Mesenchymal stem cell (in vitro differentiated cells and primary cell): ENCODE results near the gene DHX8.

Experiments used
- DNase-seq: peaks from one replicate; pipeline ENCODE4 v3.0.0-alpha.2; 2013
- H2AFZ ChIP-seq: one replicate; pipeline ENCODE4 v1.6.1; 2013; ENCODE audit warnings: low read depth, mild to moderate bottlenecking, control low read depth, inconsistent platforms, low read length, moderate library complexity
- H2AK5ac ChIP-seq: 2 replicates; pipeline ENCODE4 v1.6.1; 2013; ENCODE audit warnings: low read length, moderate library complexity, mild to moderate bottlenecking, inconsistent platforms; ENCODE audit not compliant: severe bottlenecking
- H2BK120ac ChIP-seq: one replicate; pipeline ENCODE4 v1.6.1; 2013; ENCODE audit warnings: low read depth, mild to moderate bottlenecking, inconsistent platforms, low read length, moderate library complexity
- H2BK12ac ChIP-seq, 2 experiments: one replicate each; pipeline ENCODE4 v1.6.1; 2013; ENCODE audit warnings: inconsistent platforms in 2 of 2, low read length in 2 of 2, mild to moderate bottlenecking in 2 of 2, moderate library complexity in 2 of 2, control low read depth in 1 of 2
- H2BK15ac ChIP-seq: one replicate; pipeline ENCODE4 v1.6.1; 2013; ENCODE audit warnings: mild to moderate bottlenecking, low read depth, inconsistent platforms; ENCODE audit not compliant: poor library complexity, severe bottlenecking
- H2BK5ac ChIP-seq: 2 replicates; pipeline ENCODE4 v1.6.1; 2013; ENCODE audit warnings: low read depth, mild to moderate bottlenecking, low read length, control low read depth, inconsistent platforms; ENCODE audit not compliant: poor library complexity, severe bottlenecking
- H3K14ac ChIP-seq, 2 experiments: one replicate each; pipeline ENCODE4 v1.6.1; 2013; ENCODE audit warnings: inconsistent platforms in 2 of 2, low read length in 2 of 2, control low read depth in 1 of 2, mild to moderate bottlenecking in 1 of 2, moderate library complexity in 1 of 2
- H3K18ac ChIP-seq, 2 experiments: one replicate each; pipeline ENCODE4 v1.6.1; 2013; ENCODE audit warnings: inconsistent platforms in 2 of 2, low read length in 2 of 2, control low read depth in 1 of 2, low read depth in 1 of 2, mild to moderate bottlenecking in 1 of 2
- H3K23ac ChIP-seq, 2 experiments: one replicate each; pipeline ENCODE4 v1.6.1; 2013; ENCODE audit warnings: inconsistent platforms in 2 of 2, low read length in 2 of 2, mild to moderate bottlenecking in 2 of 2, moderate library complexity in 2 of 2, control low read depth in 1 of 2
- H3K27ac ChIP-seq: 2 replicates; pipeline ENCODE4 v1.5.1; 2013; ENCODE audit warnings: mild to moderate bottlenecking, moderate library complexity, low read length, control low read depth, inconsistent platforms; ENCODE audit not compliant: poor library complexity, severe bottlenecking
- H3K27me3 ChIP-seq, 2 experiments: 2 replicates each; pipeline versions ENCODE4 v1.6.1 to v1.7.0; 2013; ENCODE audit warnings: low read length in 2 of 2, mild to moderate bottlenecking in 2 of 2, moderate library complexity in 2 of 2, control low read depth in 1 of 2, inconsistent platforms in 1 of 2; ENCODE audit not compliant: control insufficient read depth in 1 of 2, insufficient read depth in 1 of 2
- H3K36me3 ChIP-seq, 2 experiments: 2 replicates each; pipeline versions ENCODE4 v1.6.1 to v1.7.0; 2013; ENCODE audit warnings: low read length in 2 of 2, control low read depth in 1 of 2, inconsistent platforms in 1 of 2, low read depth in 1 of 2, mild to moderate bottlenecking in 1 of 2; ENCODE audit not compliant: insufficient read depth in 2 of 2, control insufficient read depth in 1 of 2
- H3K4ac ChIP-seq, 2 experiments: one replicate each; pipeline ENCODE4 v1.6.1; 2013; ENCODE audit warnings: inconsistent platforms in 2 of 2, low read length in 2 of 2, mild to moderate bottlenecking in 2 of 2, moderate library complexity in 2 of 2, control low read depth in 1 of 2, low read depth in 1 of 2
- H3K4me1 ChIP-seq: 2 replicates; pipeline ENCODE4 v1.6.1; 2013; ENCODE audit warnings: low read depth, low read length, control low read depth; ENCODE audit not compliant: control insufficient read depth, insufficient read depth
- H3K4me2 ChIP-seq: 2 replicates; pipeline ENCODE4 v1.6.1; 2013; ENCODE audit warnings: low read length, mild to moderate bottlenecking, inconsistent platforms; ENCODE audit not compliant: poor library complexity, severe bottlenecking
- H3K4me3 ChIP-seq, 2 experiments: 2 replicates each; pipeline versions ENCODE4 v1.5.1 to v1.7.0; 2013; ENCODE audit warnings: low read length in 2 of 2, mild to moderate bottlenecking in 2 of 2, control low read depth in 1 of 2, low read depth in 1 of 2; ENCODE audit not compliant: insufficient read depth in 1 of 2
- H3K79me1 ChIP-seq: replicated peaks from 2 replicates; pipeline ENCODE4 v1.6.1; 2013; ENCODE audit warnings: mild to moderate bottlenecking, control low read depth, low read length, inconsistent platforms; ENCODE audit not compliant: poor library complexity, severe bottlenecking
- H3K9ac ChIP-seq: 2 replicates; pipeline ENCODE4 v1.7.0; 2013; ENCODE audit warnings: mild to moderate bottlenecking, low read length, moderate library complexity
- H3K9me3 ChIP-seq: 2 replicates; pipeline ENCODE4 v1.7.0; 2013; ENCODE audit warnings: mild to moderate bottlenecking, low read length; ENCODE audit not compliant: control insufficient read depth
- H4K8ac ChIP-seq: one replicate; pipeline ENCODE4 v1.6.1; 2013; ENCODE audit warnings: inconsistent platforms, mild to moderate bottlenecking, low read length, moderate library complexity
- H4K91ac ChIP-seq: one replicate; pipeline ENCODE4 v1.6.1; 2013; ENCODE audit warnings: mild to moderate bottlenecking, low read length, inconsistent platforms
- WGBS: methylation state at CpG from one replicate; pipeline ENCODE4 v1.1.7; 2013; ENCODE audit warnings: mixed read lengths; 5-methylcytosine and 5-hydroxymethylcytosine counted together

DHX8 gene

GRCh38 chr17:43439041-43439440, 44.7 kb upstream of the DHX8 start:
- no peak overlapping the region for H2BK5ac ChIP-seq
- 100% methylated on average over 1 of the region's 1 CpG for WGBS
- no peak overlapping the region for H2BK120ac ChIP-seq
- H3K4me2 ChIP-seq: no peak overlapping the region
- H3K14ac ChIP-seq: no peak overlapping the region
- H2AK5ac ChIP-seq: no peak overlapping the region
- H3K9ac ChIP-seq: no peak overlapping the region
- no peak overlapping the region for H3K18ac ChIP-seq
- no peak overlapping the region for H4K91ac ChIP-seq
- no peaks in the 10 kb centered on the region for H3K36me3 ChIP-seq
- peaks cover 5% of the 10 kb centered on the region for H3K4me1 ChIP-seq
- H3K23ac ChIP-seq: peak overlapping the region in 1 of 2 experiments; percentile 40
- H2BK15ac ChIP-seq: no peak overlapping the region
- H3K9me3 ChIP-seq: no peaks in the 10 kb centered on the region
- no peak overlapping the region for H2AFZ ChIP-seq
- H2BK12ac ChIP-seq: no peak overlapping the region
- DNase-seq: no peak
- H3K4me3 ChIP-seq: no peak overlapping the region
- no peaks in the 10 kb centered on the region for H3K27me3 ChIP-seq
- H4K8ac ChIP-seq: no peak overlapping the region
- no peak overlapping the region for H3K4ac ChIP-seq
- H3K79me1 ChIP-seq: no peaks in the 10 kb centered on the region
- H3K27ac ChIP-seq: no peak overlapping the region

GRCh38 chr17:43442711-43443110, 41.1 kb upstream of the DHX8 start:
- Histone ChIP-seq H3K9me3 (no peaks in the 10 kb centered on the region), H3K4me3 (no peak overlapping the region), H2BK12ac (no peak overlapping the region), H3K4ac (no peak overlapping the region), H4K8ac (no peak overlapping the region), H3K18ac (no peak overlapping the region), H3K27ac (peak overlapping the region; percentile 25), H3K9ac (no peak overlapping the region), H2BK120ac (no peak overlapping the region), H4K91ac (no peak overlapping the region), H3K79me1 (no peaks in the 10 kb centered on the region), H3K27me3 (no peaks in the 10 kb centered on the region), H2BK5ac (no peak overlapping the region), H3K4me1 (peaks cover 2% of the 10 kb centered on the region), H2AFZ (no peak overlapping the region), H2BK15ac (no peak overlapping the region), H3K36me3 (no peaks in the 10 kb centered on the region), H3K23ac (no peak overlapping the region), H3K14ac (no peak overlapping the region), H3K4me2 (no peak overlapping the region), H2AK5ac (no peak overlapping the region)
- 56% methylated on average over 2 of the region's 2 CpGs for WGBS
- DNase-seq: peak; percentile 70

- H4K91ac ChIP-seq: no peak overlapping the region
- H2BK120ac ChIP-seq: no peak overlapping the region
- peak overlapping the region; percentile 66 for H2AK5ac ChIP-seq
- H4K8ac ChIP-seq: no peak overlapping the region
- no peak overlapping the region for H3K4me3 ChIP-seq
- no peak for DNase-seq
- 93% methylated on average over 2 of the region's 3 CpGs for WGBS
- no peak overlapping the region for H3K23ac ChIP-seq
- no peaks in the 10 kb centered on the region for H3K9me3 ChIP-seq
- H3K27me3 ChIP-seq: no peaks in the 10 kb centered on the region
- no peak overlapping the region for H3K4me2 ChIP-seq
- H3K27ac ChIP-seq: no peak overlapping the region
- H3K4me1 ChIP-seq: peaks cover 2% of the 10 kb centered on the region
- no peak overlapping the region for H3K4ac ChIP-seq
- H2AFZ ChIP-seq: no peak overlapping the region
- no peak overlapping the region for H3K18ac ChIP-seq
- no peak overlapping the region for H2BK5ac ChIP-seq
- H2BK12ac ChIP-seq: no peak overlapping the region
- no peak overlapping the region for H3K14ac ChIP-seq
- no peaks in the 10 kb centered on the region for H3K36me3 ChIP-seq
- H3K79me1 ChIP-seq: no peaks in the 10 kb centered on the region
- no peak overlapping the region for H3K9ac ChIP-seq
- peak overlapping the region; percentile 4 for H2BK15ac ChIP-seq
These were observed 40.4 kb upstream of the DHX8 start for GRCh38 chr17:43443381-43443780.

- H3K18ac ChIP-seq: peak overlapping the region; percentile 19 to 38
- no peak overlapping the region for H2BK120ac ChIP-seq
- H3K27ac ChIP-seq: peak overlapping the region; percentile 35
- H3K36me3 ChIP-seq: no peaks in the 10 kb centered on the region
- H2AFZ ChIP-seq: no peak overlapping the region
- peak overlapping the region; percentile 17 for H4K8ac ChIP-seq
- H3K23ac ChIP-seq: no peak overlapping the region
- H3K4me3 ChIP-seq: no peak overlapping the region
- no peaks in the 10 kb centered on the region for H3K27me3 ChIP-seq
- peak overlapping the region; percentile 49 for H2AK5ac ChIP-seq
- H3K14ac ChIP-seq: no peak overlapping the region
- no peaks in the 10 kb centered on the region for H3K9me3 ChIP-seq
- no peak overlapping the region for H3K4me2 ChIP-seq
- H3K9ac ChIP-seq: no peak overlapping the region
- H3K79me1 ChIP-seq: no peaks in the 10 kb centered on the region
- H3K4ac ChIP-seq: no peak overlapping the region
- H2BK15ac ChIP-seq: no peak overlapping the region
- no peak overlapping the region for H4K91ac ChIP-seq
- peak overlapping the region in 1 of 2 experiments; percentile 59 for H2BK12ac ChIP-seq
- peaks cover 3% of the 10 kb centered on the region for H3K4me1 ChIP-seq
- WGBS: 75% methylated on average over 7 of the region's 8 CpGs
- no peak overlapping the region for H2BK5ac ChIP-seq
- peak; percentile 76 for DNase-seq
These were observed 39.4 kb upstream of the DHX8 start for GRCh38 chr17:43444223-43445008.
